GM21576 (cell line): ENCODE measurements around the gene STUM.
"Not testable (repeated sequence)": the region's sequence is repeated elsewhere in the genome, so short reads cannot be mapped to it uniquely, and the experiment has no call there.

Experiments
- ATAC-seq: cut with Tn5 transposase; IDR thresholded peaks from one replicate; pipeline ENCODE4 v1.9.1; 2021; ENCODE audit warnings: mild to moderate bottlenecking, moderate library complexity; ENCODE audit not compliant: unreplicated experiment

The STUM gene

GRCh38 chr1:226548256-226549093 is at the start of gene STUM:
Gene STUM (plus strand): TSS chr1:226548764. CDS start chr1:226548905, 141 bp downstream.
- ATAC-seq = no peak

DNA sequence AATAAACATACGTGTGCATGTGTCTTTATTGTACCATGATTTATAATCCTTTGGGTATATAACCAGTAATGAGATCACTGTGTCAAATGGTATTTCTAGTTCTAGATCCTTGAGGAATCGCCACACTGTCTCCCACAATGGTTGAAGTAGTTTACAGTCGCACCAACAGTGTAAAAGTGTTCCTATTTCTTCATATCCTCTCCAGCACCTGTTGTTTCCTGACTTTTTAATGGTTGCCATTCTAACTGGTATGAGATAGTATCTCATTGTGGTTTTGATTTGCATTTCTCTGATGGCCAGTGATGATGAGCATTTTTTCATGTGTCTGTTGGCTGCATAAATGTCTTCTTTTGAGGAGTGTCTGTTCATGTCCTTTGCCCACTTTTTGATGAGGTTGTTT is 48.9 kb upstream of the STUM start:
- ATAC-seq = not testable (repeated sequence)

DNA sequence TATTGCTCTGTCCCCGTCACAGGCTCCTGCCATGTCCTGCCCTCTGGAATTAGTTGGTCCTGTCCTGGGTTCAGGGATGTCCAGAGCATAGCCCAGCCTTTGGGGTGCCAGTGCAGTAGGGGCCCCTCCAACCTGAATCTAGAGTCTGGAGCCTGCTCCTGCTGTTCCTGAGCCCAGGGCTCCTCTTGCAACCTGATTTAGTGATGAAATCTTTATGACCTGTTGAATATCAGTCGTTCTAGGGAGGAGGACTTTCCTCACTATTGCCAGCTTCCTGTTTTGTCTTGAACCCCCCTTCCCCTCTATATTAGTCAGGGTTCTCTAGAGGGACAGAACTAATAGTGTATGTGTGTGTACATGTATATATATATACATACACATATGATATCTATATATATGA is 42.5 kb upstream of the STUM start:
- ATAC-seq = no peak

GRCh38 chr1:226506921-226507320 is 41.6 kb upstream of the STUM start:
- no peak for ATAC-seq

GRCh38 chr1:226510453-226510852 is 38.1 kb upstream of the STUM start:
- no peak for ATAC-seq

- no peak for ATAC-seq
Measured at GRCh38 chr1:226511296-226511695, 37.3 kb upstream of the STUM start.

GRCh38 chr1:226512076-226512728 is 36.4 kb upstream of the STUM start:
- no peak for ATAC-seq

- no peak for ATAC-seq
Measured at GRCh38 chr1:226518375-226518774, 30.2 kb upstream of the STUM start.

- ATAC-seq = no peak
Measured at GRCh38 chr1:226519135-226519534, 29.4 kb upstream of the STUM start.

DNA sequence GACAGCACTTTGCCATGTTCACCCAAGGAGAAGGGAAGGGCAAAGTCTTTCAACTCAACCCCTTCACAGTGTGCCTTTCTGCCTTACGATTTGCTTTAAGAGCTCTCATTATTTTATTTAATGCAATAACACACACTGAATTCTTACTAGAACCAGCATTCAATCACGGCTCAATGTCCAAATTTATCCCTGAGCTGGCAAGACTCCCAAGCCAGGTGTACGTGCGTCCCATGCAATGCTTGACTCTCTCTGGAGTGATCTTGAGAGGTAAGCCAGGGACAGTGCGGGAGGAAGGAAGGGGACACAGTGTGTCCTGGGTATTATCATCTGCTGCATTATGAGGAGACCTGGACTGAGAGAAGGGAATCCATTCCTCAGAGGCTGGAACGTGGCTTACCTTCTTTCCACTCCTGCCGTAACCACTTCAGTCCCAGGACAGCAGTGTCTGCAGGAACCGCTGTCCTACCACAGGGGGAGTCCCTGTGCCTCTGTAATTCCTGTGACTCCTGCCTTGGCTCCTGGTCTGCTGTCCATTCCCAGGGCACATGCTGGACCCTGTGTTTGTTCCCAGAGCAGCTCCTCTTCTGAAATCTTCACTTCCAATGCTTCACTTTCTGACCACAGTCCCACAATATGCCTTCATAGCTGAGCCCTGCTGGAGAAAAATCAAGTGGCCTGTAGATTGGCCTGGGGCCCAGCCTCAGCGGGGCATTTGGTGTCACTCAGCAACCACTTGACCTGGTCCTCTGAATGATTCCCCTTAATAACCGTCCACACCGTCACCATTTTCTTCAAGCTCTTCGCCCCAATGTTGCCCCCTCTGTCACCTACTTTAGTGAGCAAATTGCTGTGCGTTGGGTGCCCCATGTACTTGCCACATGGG is 28.6 kb upstream of the STUM start:
- ATAC-seq = no peak

DNA sequence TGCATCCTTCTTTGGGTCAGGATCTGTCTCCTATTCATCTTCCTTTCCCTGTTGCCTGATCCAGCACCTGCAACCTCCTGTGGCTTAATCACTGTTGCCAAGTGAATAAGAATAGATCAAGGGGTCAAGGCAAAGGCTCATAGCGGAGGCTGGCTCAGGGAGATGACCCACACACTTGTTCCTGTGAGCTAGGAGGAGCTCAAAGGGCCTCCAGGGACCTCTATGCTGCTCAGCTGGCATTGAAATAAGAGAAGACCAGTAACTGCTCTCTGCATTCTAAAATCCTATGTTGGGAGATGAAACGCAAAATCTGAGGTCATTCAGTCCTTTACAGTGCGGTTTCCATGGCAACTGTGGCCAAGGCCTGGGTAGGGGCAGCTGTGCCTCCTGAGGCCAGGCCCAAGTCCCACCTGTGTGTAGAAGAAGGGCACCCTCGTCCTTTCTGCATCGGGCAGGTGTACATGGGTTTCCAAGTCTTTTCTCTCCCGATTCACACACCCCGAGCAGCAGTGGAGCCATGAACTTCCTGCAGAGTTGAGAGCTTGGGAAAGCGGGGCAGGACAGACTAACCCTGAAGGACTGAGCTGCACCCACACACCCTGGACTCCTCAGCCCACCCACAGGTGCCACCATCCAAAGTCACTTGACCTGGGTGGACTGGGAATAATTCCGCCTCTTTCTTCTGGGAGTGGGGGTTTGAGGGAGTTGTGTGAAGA is 27.8 kb upstream of the STUM start:
- ATAC-seq = no peak

GRCh38 chr1:226523646-226524406 is 24.7 kb upstream of the STUM start:
- no peak for ATAC-seq

- no peak for ATAC-seq
Measured at GRCh38 chr1:226524547-226524946, 24.0 kb upstream of the STUM start.

DNA sequence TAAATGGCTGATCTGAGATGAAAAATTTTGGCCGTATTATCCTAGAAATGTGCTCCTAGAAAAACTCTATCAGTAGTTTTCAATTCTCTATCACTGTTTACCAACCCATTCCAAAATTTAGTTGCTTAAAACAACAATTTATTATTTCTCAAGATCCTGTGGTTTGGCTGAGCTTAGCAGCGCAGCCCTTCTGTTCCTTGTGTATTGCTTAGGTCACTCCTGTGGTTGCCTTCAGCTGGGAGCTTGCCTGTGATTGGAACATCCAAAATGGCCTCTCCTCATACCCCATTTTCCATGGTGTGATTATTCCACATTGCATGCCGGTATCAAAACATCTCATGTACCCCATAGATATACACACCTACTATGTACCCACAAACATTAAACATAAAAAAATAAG is 22.8 kb upstream of the STUM start:
- no peak for ATAC-seq

- ATAC-seq = no peak
Measured at GRCh38 chr1:226526801-226527595, 21.6 kb upstream of the STUM start.

DNA sequence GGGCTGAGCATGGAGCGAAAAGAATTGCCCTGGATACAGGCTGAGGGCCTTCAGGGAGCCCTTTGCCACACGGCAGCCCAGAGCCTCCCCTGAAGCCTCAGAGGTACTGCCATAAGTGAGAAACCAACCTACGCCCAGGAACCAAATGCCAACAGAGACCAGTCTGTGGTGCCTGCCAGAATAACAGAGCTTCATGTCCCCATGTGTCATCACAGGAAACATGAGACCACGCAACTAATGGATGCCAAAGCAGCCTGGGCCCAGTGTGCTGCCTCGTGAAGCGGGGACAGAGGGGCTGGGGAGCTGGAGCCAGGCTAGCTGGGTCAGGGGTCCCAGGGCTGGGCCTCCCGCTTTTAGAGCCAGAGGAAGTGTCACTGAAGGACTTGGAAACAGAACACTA is 18.7 kb upstream of the STUM start:
- ATAC-seq = no peak

DNA sequence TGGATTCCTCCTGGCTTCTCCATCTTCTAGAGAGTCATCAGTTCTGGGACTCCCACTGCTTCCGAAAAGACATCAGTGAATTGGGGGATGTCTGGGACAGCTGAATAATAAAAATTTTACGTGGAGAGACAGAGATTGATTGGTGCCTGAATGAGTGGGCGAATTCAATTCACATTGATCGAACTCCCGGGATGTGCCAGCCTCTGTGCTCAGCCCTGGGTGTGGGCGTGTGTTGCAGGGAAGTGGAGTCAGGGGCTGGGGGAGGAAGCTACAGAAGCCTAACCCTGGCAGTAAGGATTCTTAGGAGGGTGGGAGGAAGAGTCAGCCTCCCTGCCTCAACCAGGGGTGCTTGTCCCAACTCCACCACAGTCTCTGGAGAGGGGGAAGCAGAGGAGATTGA is 18.0 kb upstream of the STUM start:
- no peak for ATAC-seq

- ATAC-seq = no peak
Measured at GRCh38 chr1:226531360-226532093, 17.0 kb upstream of the STUM start.

DNA sequence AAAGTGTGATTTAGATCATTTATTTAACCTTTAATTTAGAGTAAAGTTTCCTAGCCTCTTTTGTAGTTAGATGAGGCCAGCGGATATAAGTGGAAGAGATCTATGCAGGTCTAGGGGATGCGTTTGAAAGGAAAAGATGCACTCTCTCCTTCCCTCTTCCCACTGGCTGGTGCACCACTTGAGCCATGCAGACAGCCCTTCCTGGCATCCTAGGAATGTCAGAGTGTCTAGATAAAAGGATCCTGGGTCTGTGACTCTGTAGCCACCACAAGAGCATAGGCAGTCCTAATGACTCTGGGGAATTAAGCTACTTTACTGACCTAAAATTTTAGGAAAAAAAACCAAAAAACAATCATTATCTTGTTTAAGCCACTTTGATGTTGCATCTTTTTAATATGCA is 16.0 kb upstream of the STUM start:
- no peak for ATAC-seq
